Amniotic epithelial cell (primary cell): Measurements from ENCODE around the gene AFG3L2.

Experiments used
- DNase-seq: peaks from one replicate; pipeline ENCODE4 v3.0.0-alpha.2; 2010; ENCODE audit warnings: low read depth

The AFG3L2 gene

GRCh38 chr18:12361770-12362378, 15.2 kb downstream of the AFG3L2 start:
- DNase-seq, result peak; percentile 63

- DNase-seq, result peak; percentile 55
These were observed 17.5 kb downstream of the AFG3L2 start for GRCh38 chr18:12359515-12359927.

GRCh38 chr18:12352188-12352587, 24.8 kb downstream of the AFG3L2 start:
- no peak for DNase-seq

- DNase-seq, result no peak
These were observed 29.1 kb downstream of the AFG3L2 start for GRCh38 chr18:12347895-12348294.

GRCh38 chr18:12346240-12346565, 30.8 kb downstream of the AFG3L2 start:
- DNase-seq, result no peak

- no peak for DNase-seq
These were observed 31.4 kb downstream of the AFG3L2 start for GRCh38 chr18:12345491-12346239.

GRCh38 chr18:12342661-12343060, 34.4 kb downstream of the AFG3L2 start:
- no peak for DNase-seq

GRCh38 chr18:12340945-12341660, 35.9 kb downstream of the AFG3L2 start:
- no peak for DNase-seq

GRCh38 chr18:12338382-12338781, 38.6 kb downstream of the AFG3L2 start:
- DNase-seq, result no peak

GRCh38 chr18:12336887-12337286, 40.1 kb downstream of the AFG3L2 start:
- peak; percentile 81 for DNase-seq

GRCh38 chr18:12336171-12336613, 40.8 kb downstream of the AFG3L2 start:
- DNase-seq, result no peak

- DNase-seq, result no peak
These were observed 41.5 kb downstream of the AFG3L2 start for GRCh38 chr18:12335503-12335902.

GRCh38 chr18:12334863-12335262, 42.2 kb downstream of the AFG3L2 start:
- DNase-seq, result no peak

- DNase-seq, result no peak
These were observed 42.6 kb downstream of the AFG3L2 start for GRCh38 chr18:12334366-12334808.

- DNase-seq, result peak; percentile 48
These were observed 43.3 kb downstream of the AFG3L2 start for GRCh38 chr18:12333506-12334290.

- no peak for DNase-seq
These were observed 46.3 kb downstream of the AFG3L2 start for GRCh38 chr18:12330766-12331165.

GRCh38 chr18:12329125-12329698, 47.8 kb downstream of the AFG3L2 start:
- DNase-seq, result no peak

- DNase-seq, result no peak
These were observed 48.7 kb downstream of the AFG3L2 start for GRCh38 chr18:12328179-12328823.

- peak; percentile 71 for DNase-seq
These were observed 49.4 kb downstream of the AFG3L2 start for GRCh38 chr18:12327510-12328178.

- no peak for DNase-seq
These were observed 50.1 kb downstream of the AFG3L2 start for GRCh38 chr18:12326711-12327460.
